Measurements from ENCODE around the gene B4GALT1. TPM values are rescaled to one million over a fixed set of nuclear protein-coding genes. Genes with fewer than 3 reads are reported as not detected.

The B4GALT1 gene
- total and polyA plus RNA-seq, 2 of the 8 experiments (the other 6 are each of a cell fraction or from before 2014, with no cell fraction given), result 12.8 to 18.2 TPM

DNA sequence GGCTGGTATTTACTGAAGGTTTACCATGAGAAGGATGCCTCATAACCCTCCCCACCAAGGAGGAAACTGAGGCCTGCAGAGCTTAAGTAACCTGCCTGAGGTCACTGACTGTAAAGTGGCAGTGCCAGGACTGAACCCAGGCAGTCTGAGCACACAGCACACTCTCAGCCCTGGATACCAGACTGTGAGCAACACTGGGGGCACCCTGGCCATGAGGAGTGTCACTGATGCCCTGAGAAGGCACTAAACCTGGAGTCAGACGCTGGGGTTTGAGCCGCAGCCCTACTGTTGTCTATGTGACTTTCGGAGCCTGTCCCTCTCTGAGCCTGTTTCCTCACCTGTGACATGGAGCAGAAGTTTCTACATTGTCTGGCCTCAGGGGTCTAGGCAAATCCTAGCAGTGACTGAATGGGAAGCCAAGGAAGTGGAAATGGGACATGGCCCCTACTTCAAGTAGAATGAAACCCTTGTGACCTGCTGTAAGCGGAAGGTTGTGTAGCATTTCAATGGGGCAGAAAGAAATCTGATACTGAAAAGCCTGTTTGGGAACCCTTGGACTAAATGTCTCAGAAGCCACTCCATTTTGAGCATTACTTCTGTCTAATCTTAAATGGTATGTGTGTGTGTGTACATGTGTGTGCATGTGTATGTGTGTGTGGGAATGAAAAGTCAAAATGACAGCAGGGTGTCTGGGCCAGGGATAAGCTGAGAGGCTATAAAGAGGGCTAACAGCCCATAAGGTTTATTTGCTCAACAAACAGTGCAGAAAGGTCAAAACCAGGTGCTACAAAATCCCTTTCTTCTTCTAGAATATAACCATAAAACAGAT, 36.0 kb downstream of the B4GALT1 start:
- H3K18ac ChIP-seq (ENCODE audit: extremely low read depth, low read length), result no peak overlapping the region
- H3K9ac ChIP-seq (replicated peaks in 1 of 4; ENCODE audit: extremely low read depth in 1 of 4, low read depth in 3 of 4, low read length in 3 of 4), result no peak overlapping the region
- H2BK15ac ChIP-seq (ENCODE audit: low read length), result no peak overlapping the region
- H2AK5ac ChIP-seq (ENCODE audit: low read depth, low read length), result no peak overlapping the region
- H3K27me3 ChIP-seq (replicated peaks in 1 of 4; ENCODE audit: control insufficient read depth in 3 of 4, extremely low read depth in 1 of 4, insufficient read depth in 3 of 4, low read length in 3 of 4), result no peaks in the 10 kb centered on the region
- DNase-seq (ENCODE audit: low read depth in 1 of 2, low spot score in 2 of 2) (no peak), FAIRE-seq (no peak)
- peaks cover 0 to 3% of the 10 kb centered on the region in 2 experiments for H4K20me1 ChIP-seq (replicated peaks in 1 of 2; ENCODE audit: control insufficient read depth in 1 of 2, insufficient read depth in 2 of 2, low read length in 2 of 2)
- no peaks in the 10 kb centered on the region for H3K79me2 ChIP-seq (ENCODE audit: control insufficient read depth in 1 of 2, insufficient read depth in 2 of 2, low read length in 2 of 2)
- CTCF ChIA-PET (ENCODE audit: partially characterized antibody), result interaction anchor here (0.6 to 1.4 kb wide), 4 partner anchors 9 to 96 kb away, joined by 3 to 4 read pairs (median 3); no protein-coding TSS in a partner anchor
- no peak overlapping the region for H3K4ac ChIP-seq (replicated peaks; ENCODE audit: insufficient read length, low read depth, low read length)
- no peak overlapping the region for H4K5ac ChIP-seq (ENCODE audit: insufficient read length, low read depth, low read length)
- no peak overlapping the region for H3K4me2 ChIP-seq (ENCODE audit: insufficient read depth in 1 of 2, low read depth in 2 of 2, low read length in 2 of 2)
- H4K91ac ChIP-seq (replicated peaks; ENCODE audit: insufficient read length, low read length), result no peak overlapping the region
- H4K8ac ChIP-seq (ENCODE audit: extremely low read depth, insufficient read depth, low read length), result no peak overlapping the region; the same call in 1 of the 2 replicates
- no peaks in the 10 kb centered on the region for H3K36me3 ChIP-seq (ENCODE audit: control insufficient read depth in 2 of 4, insufficient read depth in 4 of 4, low read length in 3 of 4)
- 94% methylated on average over 4 of the region's 4 CpGs; no CpG with 5 or more reads in 1 of the 2 experiments for WGBS, 2 experiments (ENCODE audit: extremely low coverage in 1 of 2, insufficient coverage in 1 of 2, insufficient read length in 1 of 2, insufficient replicate concordance in 2 of 2, low coverage in 1 of 2, low lambda C conversion rate in 2 of 2, missing lambda C conversion rate in 1 of 2)
- no peak overlapping the region for H2BK120ac ChIP-seq (replicated peaks; ENCODE audit: low read depth, low read length)
- H3K27ac ChIP-seq (ENCODE audit: low read depth, low read length), result no peak overlapping the region
- no peak overlapping the region for H2BK20ac ChIP-seq (ENCODE audit: low read length)
- no peak overlapping the region for H3K56ac ChIP-seq (replicated peaks; ENCODE audit: insufficient read length, low read depth, low read length)
- no peaks in the 10 kb centered on the region; a peak in 1 of 4 replicates for H3K9me3 ChIP-seq (ENCODE audit: insufficient read depth in 2 of 2, low read depth in 1 of 2, low read length in 1 of 2)
- POLR2A ChIA-PET (ENCODE audit: partially characterized antibody), result no interaction called here
- H3K4me3 ChIP-seq (ENCODE audit: extremely low read depth in 1 of 4, insufficient read depth in 2 of 4, low read depth in 3 of 4, low read length in 4 of 4), result no peak overlapping the region
- no peak overlapping the region for H3K23ac ChIP-seq (ENCODE audit: insufficient read length)
- peaks cover 2% of the 10 kb centered on the region; the same call in 1 of the 2 replicates for H3K79me1 ChIP-seq (ENCODE audit: low read depth, low read length)
- no peak overlapping the region for H3K14ac ChIP-seq (ENCODE audit: insufficient read length)
- no peak overlapping the region for H2BK5ac ChIP-seq (ENCODE audit: low read depth, low read length)
- H2AFZ ChIP-seq (ENCODE audit: low read length), result no peak overlapping the region
- TF ChIP-seq RBBP5 (IDR thresholded peaks at IDR 0.05; ENCODE audit: borderline replicate concordance, low read depth, low read length) (no peak), POLR2A (IDR thresholded peaks at IDR 0.05; ENCODE audit: control extremely low read depth in 1 of 2, low read depth in 2 of 2, low read length in 2 of 2) (no peak), POU5F1 (IDR thresholded peaks at IDR 0.05; ENCODE audit: low read depth, low read length) (no peak)
- H2BK12ac ChIP-seq (ENCODE audit: low read depth, low read length), result no peak overlapping the region
- no peaks in the 10 kb centered on the region for H3K4me1 ChIP-seq (replicated peaks in 1 of 4; ENCODE audit: control insufficient read depth in 3 of 4, insufficient read depth in 4 of 4, low read length in 3 of 4)
- H3K23me2 ChIP-seq (ENCODE audit: low read depth, low read length), result no peaks in the 10 kb centered on the region
